Heart right ventricle (tissue), 16 donors: ENCODE measurements around the gene SPTBN1. TPM values are rescaled to one million over a fixed set of nuclear protein-coding genes. Genes with fewer than 3 reads are reported as not detected.

ENCODE experiments used
- ATAC-seq, 8 donors: fragments of 200-7000 bp; cut with Tn5 transposase; one replicate each; pipeline ENCODE4 v1.9.1; 2020; ENCODE audit warnings: mild to moderate bottlenecking in 8 of 8, moderate library complexity in 8 of 8, moderate number of reproducible peaks in 1 of 8
- DNase-seq, 2 donors: peaks; one replicate each; pipeline ENCODE4 v3.0.0-alpha.2; 2020
- H3K27ac ChIP-seq, 10 donors: fragments of 200-600 bp; sonication (generic) in 2 of 10; one replicate each; pipeline versions ENCODE4 v1.5.0 to v1.8.0; 2020 to 2022; ENCODE audit warnings: mild to moderate bottlenecking in 3 of 10
- H3K27me3 ChIP-seq, 7 donors: fragments of 200-600 bp; one replicate each; pipeline ENCODE4 v1.8.0; 2021 to 2022; ENCODE audit warnings: mild to moderate bottlenecking in 2 of 7
- H3K36me3 ChIP-seq, 9 donors: fragments of 200-600 bp; sonication (generic) in 1 of 9; one replicate each; pipeline versions ENCODE4 v1.5.0 to v1.8.0; 2020 to 2022; ENCODE audit warnings: mild to moderate bottlenecking in 2 of 9
- H3K4me1 ChIP-seq, 9 donors: fragments of 200-600 bp; sonication (generic) in 1 of 9; one replicate each; pipeline versions ENCODE4 v1.5.0 to v1.8.0; 2020 to 2022; ENCODE audit warnings: mild to moderate bottlenecking in 4 of 9
- H3K4me3 ChIP-seq, 10 donors: fragments of 200-600 bp; sonication (generic) in 2 of 10; one replicate each; pipeline versions ENCODE4 v1.5.0 to v1.8.0; 2020 to 2022; ENCODE audit warnings: mild to moderate bottlenecking in 7 of 10, moderate library complexity in 2 of 10
- H3K9me3 ChIP-seq, 11 donors: fragments of 200-600 bp in 10 of 11; sonication (generic) in 2 of 11; one replicate each; pipeline versions ENCODE4 v1.5.0 to v1.8.0; 2013 to 2022; ENCODE audit warnings: mild to moderate bottlenecking in 2 of 11, control low read depth in 1 of 11, moderate library complexity in 1 of 11
- WGBS, 2 donors: extraction: QIAGEN DNeasy Blood & Tissue Kit; methylation state at CpG; one replicate each; pipeline ENCODE4 v1.1.7; 2013; ENCODE audit warnings: inconsistent platforms in 1 of 2; 5-methylcytosine and 5-hydroxymethylcytosine counted together
- intact Hi-C, 10 donors: fragments of 100-400 bp; cut with DNase I; formaldehyde crosslinking; loops; one replicate each; pipeline versions ENCODE4 v1.11.1 to v1.14.2; 2022
- polyA plus RNA-seq, 2 donors: library from polyadenylated mRNA; stranded (reverse); fragments of 200-250 nt; gene quantifications; one replicate each; pipeline ENCODE4 v1.2.3, GENCODE V29; 2013
- total RNA-seq, 10 donors: library from RNA; stranded (reverse); fragmentation: NEBNext Ultra II Directional in 3 of 10; extraction: Animal tissue kit (Norgen Biotek cat#: 25700) in 3 of 10; gene quantifications; one replicate each; pipeline versions ENCODE4 v1.2.1 to v1.2.4, GENCODE V29; 2021 to 2023
- TF ChIP-seq, protein P1 (sequence below), 9 donors: fragments of 200-600 bp; sonication (generic) in 2 of 9; IDR thresholded peaks; one replicate each; pipeline versions ENCODE4 v1.5.0 to v1.8.0; 2021 to 2022; ENCODE audit warnings: antibody characterized with exemption in 9 of 9, mild to moderate bottlenecking in 5 of 9, moderate library complexity in 1 of 9
- donor health status: Arrhythmogenic right ventricular cardiomyopathy.
- donor health status: ischemic (EF 13 %, LVEDD 7.1; RV severe dilation, severe dysfunction).
- donor health status: healthy with polysubstance abuse.
- donor health status: DM: no; HTN: yes; CAD: no.
- donor health status: DM: no; HTN: no; CAD: no.
- donor health status: ischemic (EF 25% LVEDD 6.9; RV normal size, moderate dysfunction).
- donor health status: ischemic (EF 25% LVEDD 5.7; RV mildly dilated, moderate dysfunction).
- donor health status: healthy.
- donor health status: DM: yes; HTN: yes; CAD: no.
- donor health status: Ischemic cardiomyopathy.
- donor health status: ischemic (EF 35%, LVEDD 5.7; RV mildly dilated, moderate dysfunction).
- donor health status: nonischemic (EF 11% LVEDD 7.7; RV severe dilation, severe dysfunction).
- donor health status: DM: yes; HTN: yes; CAD: no.
- donor health status: PGD.
- donor health status: ischemic (EF 29% LVEDD 5.4; RV normal size, mild dysfunction).
- donor health status: nonischemic (EF 23%, LVEDD 6.1; RV moderate dilation, normal function).

Gene SPTBN1
- total and polyA plus RNA-seq, 12 donors: 91.1 to 643 (median 494) TPM

DNA sequence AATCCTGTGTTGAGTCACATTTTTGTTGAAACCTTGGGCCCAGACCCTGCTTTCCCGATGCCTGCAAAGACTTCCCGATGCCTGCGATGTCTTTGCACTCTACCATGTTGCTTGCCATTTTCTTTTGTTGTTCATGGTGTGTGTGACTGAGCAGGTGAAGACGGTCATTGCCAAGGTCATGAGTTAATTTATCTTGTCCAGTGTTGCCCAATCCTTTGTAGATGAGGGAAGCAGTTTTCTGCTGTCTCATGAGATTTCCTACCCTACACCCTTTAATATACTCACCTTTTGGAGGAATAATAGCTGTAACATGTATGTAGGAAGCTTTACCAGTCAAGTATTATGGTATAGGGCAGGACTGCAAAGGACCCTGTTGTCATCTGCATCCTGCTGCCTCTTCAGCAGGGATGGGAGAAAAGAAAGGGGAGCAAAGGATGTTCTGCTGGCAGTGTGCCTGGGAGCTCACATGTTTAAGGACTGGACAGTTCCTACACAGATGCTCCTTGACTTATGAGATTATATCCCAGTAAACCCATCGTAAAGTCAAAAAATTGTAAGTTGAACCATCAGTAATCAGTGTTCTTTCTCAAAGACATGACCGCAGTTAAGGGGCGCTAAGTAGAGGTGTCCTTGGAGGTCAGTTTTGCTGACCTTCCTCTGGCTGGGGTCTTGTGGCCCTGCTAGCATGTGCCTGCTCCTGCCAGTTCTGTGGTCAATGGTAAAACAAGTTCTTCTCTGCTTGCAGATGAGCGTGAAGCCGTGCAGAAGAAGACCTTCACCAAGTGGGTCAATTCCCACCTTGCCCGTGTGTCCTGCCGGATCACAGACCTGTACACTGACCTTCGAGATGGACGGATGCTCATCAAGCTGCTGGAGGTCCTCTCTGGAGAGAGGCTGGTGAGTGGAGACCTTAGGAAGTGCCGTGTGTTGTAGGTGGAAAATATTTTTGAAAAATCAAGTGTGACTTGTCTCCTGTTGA lies 142.5 kb downstream of the SPTBN1 start:
- intact Hi-C loops: no loop called here
- Histone ChIP-seq H3K27ac (peak overlapping the region in 9 of 10 donors; percentile 4 to 89 (median 77)), H3K27me3 (no peaks in the 10 kb centered on the region), H3K4me1 (peaks cover 62 to 99% (median 96%) of the 10 kb centered on the region in 9 donors), H3K4me3 (no peak overlapping the region), H3K9me3 (no peaks in the 10 kb centered on the region), H3K36me3 (peaks cover 0 to 37% (median 0%) of the 10 kb centered on the region in 9 donors)
- TF ChIP-seq, protein P1, sequence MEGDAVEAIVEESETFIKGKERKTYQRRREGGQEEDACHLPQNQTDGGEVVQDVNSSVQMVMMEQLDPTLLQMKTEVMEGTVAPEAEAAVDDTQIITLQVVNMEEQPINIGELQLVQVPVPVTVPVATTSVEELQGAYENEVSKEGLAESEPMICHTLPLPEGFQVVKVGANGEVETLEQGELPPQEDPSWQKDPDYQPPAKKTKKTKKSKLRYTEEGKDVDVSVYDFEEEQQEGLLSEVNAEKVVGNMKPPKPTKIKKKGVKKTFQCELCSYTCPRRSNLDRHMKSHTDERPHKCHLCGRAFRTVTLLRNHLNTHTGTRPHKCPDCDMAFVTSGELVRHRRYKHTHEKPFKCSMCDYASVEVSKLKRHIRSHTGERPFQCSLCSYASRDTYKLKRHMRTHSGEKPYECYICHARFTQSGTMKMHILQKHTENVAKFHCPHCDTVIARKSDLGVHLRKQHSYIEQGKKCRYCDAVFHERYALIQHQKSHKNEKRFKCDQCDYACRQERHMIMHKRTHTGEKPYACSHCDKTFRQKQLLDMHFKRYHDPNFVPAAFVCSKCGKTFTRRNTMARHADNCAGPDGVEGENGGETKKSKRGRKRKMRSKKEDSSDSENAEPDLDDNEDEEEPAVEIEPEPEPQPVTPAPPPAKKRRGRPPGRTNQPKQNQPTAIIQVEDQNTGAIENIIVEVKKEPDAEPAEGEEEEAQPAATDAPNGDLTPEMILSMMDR (IDR thresholded peaks at IDR 0.05): no peak
- ATAC-seq (no peak), DNase-seq (no peak)
- WGBS, 2 donors: 90 to 96% methylated on average over 14 of the region's 14 CpGs

DNA sequence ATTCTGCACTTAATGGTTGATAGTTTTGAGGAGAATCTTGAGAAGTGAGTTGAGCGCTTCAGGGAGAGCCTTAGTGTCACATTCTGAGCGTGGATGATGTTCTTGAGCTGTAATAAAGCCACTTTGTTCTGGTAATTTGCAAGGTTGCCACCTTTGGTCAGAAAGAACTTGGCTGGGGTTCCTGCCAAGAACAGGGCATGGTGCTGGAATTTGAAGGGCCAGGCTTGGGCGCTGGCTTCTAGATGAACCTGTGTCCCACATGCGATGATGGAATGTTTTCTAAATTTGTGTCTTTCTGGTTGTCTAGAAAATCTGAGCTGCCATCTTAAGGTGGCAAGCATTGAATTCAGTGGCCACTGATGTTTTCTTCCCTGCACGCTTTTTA lies 143.2 kb downstream of the SPTBN1 start:
- no peak overlapping the region for H3K4me3 ChIP-seq
- 70 to 73% methylated on average over 5 of the region's 5 CpGs for WGBS, 2 donors
- no peaks in the 10 kb centered on the region for H3K9me3 ChIP-seq
- peak overlapping the region; percentile 26 to 89 (median 75) for H3K27ac ChIP-seq
- ATAC-seq: no peak
- no peaks in the 10 kb centered on the region for H3K27me3 ChIP-seq
- peaks cover 0 to 32% (median 0%) of the 10 kb centered on the region in 9 donors for H3K36me3 ChIP-seq
- intact Hi-C loops: no loop called here
- DNase-seq: no peak
- TF ChIP-seq, protein P1 (IDR thresholded peaks at IDR 0.05): no peak
- H3K4me1 ChIP-seq: peaks cover 68 to 100% (median 99%) of the 10 kb centered on the region in 9 donors

DNA sequence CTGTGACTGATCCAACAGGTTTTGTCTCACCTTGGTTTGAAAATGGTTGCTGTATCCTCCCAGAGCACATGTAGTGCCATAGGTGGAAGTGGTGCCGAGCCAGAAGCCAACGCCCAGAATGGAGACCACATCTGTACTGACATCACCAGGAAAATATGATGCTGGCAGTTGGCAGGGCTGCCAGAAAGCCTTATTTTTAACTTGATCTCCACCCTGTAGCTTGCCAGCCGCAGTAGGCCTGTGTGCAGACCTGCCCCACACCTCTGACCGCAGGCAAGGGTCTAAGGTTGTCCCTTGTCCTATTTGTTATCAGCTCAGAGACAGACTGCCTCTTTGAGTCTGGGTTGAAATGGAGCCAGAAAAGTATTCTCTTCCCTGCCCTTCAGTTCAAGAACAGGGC lies 143.8 kb downstream of the SPTBN1 start:
- peak; percentile 58 to 74 for DNase-seq
- H3K27me3 ChIP-seq: no peaks in the 10 kb centered on the region
- H3K4me1 ChIP-seq: peaks cover 72 to 100% (median 100%) of the 10 kb centered on the region in 9 donors
- TF ChIP-seq, protein P1 (IDR thresholded peaks at IDR 0.05): no peak
- WGBS, 2 donors: 18% methylated on average over 4 of the region's 4 CpGs
- peak overlapping the region; percentile 26 to 89 (median 75) for H3K27ac ChIP-seq
- no peaks in the 10 kb centered on the region for H3K9me3 ChIP-seq
- peak; percentile 14 to 65 (median 50) for ATAC-seq
- H3K4me3 ChIP-seq: no peak overlapping the region
- intact Hi-C loops: loop anchor here in 1 of 10 donors (10.0 kb wide), 1 partner anchor 45 kb away; no protein-coding TSS in a partner anchor
- H3K36me3 ChIP-seq: peaks cover 0 to 27% (median 0%) of the 10 kb centered on the region in 9 donors

DNA sequence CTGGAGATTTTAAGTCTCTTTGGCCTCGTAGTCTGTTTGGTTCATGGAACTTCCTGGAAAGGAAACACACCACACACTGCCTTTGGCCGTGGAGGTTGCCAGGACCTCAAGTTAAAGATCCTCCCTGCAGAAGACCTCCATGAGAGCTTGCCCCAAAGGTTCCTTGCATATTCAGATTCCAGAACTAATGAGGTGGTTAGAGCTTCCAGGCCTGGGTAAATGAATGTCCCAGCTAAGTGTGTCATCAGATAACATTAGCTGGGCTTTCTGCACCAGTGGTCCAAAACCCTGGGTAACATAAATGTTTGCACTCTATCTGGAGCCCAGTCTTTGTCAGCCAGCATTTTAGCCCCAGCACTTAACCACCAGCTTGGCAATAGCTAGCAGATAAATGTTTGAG lies 145.2 kb downstream of the SPTBN1 start:
- 19 to 21% methylated on average over 2 of the region's 2 CpGs for WGBS, 2 donors
- H3K9me3 ChIP-seq: no peaks in the 10 kb centered on the region
- TF ChIP-seq, protein P1 (IDR thresholded peaks at IDR 0.05): no peak
- no peak overlapping the region for H3K4me3 ChIP-seq
- peaks cover 72 to 100% (median 100%) of the 10 kb centered on the region in 9 donors for H3K4me1 ChIP-seq
- peaks cover 0 to 25% (median 0%) of the 10 kb centered on the region in 9 donors for H3K36me3 ChIP-seq
- no peak for DNase-seq
- ATAC-seq: no peak
- peak overlapping the region in 8 of 10 donors; percentile 61 to 89 (median 79) for H3K27ac ChIP-seq
- no peaks in the 10 kb centered on the region for H3K27me3 ChIP-seq
- intact Hi-C loops: loop anchor here in 1 of 10 donors (10.0 kb wide), 1 partner anchor 47 kb away; no protein-coding TSS in a partner anchor
